Measurements from ENCODE around the gene KRT77.
"Not testable (repeated sequence)": the region's sequence is repeated elsewhere in the genome, so short reads cannot be mapped to it uniquely, and the experiment has no call there.

KRT77 gene

DNA sequence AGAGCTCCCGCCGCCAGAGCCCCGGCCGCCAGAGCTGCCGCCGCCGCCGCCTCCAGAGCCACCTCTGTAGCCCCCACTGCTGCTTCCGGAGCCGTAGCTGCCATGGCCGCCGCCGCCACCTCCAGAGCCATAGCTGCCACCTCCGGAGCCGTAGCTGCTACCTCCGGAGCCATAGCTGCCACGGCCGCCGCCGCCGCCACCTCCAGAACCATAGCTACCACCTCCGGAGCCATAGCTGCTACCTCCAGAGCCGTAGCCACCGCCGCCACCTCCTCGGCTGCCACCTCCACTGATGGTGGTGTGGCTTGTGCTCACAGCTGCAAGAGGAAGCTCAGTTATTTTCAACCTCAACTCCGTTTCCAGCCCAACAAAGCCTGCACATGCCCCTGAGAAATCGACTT lies 28.0 kb downstream of the KRT77 start:
- no peak for DNase-seq (ENCODE audit: low spot score)

DNA sequence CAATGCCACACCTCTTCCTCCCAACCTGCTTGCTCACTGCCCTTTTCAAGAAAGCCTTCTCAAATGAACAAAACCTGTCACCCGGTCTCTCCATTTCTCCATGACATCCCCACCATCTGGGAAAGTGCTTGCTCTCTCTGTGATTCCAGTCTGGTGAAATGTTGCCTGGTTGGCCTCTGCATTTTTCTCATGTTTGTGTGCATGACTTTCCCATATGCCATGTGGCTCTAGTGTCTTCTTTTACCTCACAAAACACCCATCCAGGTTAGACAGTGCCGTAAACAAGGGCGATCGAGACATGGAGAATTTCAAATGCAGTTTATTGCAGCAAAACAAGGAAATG lies 28.9 kb downstream of the KRT77 start:
- no peak for DNase-seq (ENCODE audit: low spot score)

DNA sequence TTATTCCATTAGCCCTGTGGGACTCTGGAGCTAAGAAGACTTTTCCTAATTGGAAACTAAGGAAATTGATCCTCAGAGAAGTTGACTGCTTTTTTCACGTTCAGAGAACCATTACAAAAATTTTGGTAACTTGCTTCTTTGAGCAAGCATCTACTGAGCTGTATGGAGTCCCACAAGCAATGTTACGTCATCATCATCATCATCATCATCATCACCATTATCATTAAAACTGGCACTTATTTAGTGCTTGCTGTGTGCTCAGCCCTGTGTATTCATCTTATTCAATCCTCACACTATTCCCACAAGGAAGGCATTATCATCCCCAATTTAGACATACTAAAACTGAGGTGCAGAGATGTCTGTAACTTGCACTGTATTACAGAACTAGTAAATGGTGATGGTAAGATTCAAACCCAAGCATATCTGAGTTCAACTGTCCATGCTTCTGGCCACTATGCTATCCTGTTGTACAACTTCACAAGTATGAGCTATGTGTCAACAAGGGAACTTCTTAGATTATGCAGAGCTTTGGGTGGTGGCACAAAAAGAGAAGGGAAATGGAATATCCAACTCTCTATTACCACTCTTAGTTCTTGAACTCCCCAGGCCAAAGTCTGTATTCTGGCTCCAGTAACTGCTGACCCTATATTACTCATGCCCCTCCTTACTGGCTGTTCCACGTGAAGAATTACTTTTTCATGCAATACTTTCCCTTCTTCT lies 29.5 kb downstream of the KRT77 start:
- no peak for DNase-seq (ENCODE audit: low spot score)

DNA sequence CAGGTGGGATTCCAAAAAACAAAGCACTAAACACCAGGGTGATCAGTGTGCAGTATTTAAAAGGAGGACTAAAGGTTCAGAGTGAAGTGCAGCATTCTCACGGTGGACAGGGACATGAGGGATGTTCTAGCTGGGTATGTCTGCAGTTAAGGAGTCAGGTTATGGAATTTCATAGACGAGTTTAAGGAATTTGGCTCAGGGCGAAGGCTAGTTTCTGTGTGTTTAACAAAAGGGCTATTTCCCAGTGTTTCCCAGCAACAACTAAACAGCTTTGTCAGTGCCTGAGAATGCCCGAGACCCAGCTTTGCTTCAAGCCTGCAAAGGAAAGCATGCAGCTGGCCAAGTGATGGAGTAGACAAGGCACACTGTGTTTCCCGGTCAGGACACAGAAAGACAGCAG lies 30.1 kb downstream of the KRT77 start:
- no peak for DNase-seq (ENCODE audit: low spot score)

DNA sequence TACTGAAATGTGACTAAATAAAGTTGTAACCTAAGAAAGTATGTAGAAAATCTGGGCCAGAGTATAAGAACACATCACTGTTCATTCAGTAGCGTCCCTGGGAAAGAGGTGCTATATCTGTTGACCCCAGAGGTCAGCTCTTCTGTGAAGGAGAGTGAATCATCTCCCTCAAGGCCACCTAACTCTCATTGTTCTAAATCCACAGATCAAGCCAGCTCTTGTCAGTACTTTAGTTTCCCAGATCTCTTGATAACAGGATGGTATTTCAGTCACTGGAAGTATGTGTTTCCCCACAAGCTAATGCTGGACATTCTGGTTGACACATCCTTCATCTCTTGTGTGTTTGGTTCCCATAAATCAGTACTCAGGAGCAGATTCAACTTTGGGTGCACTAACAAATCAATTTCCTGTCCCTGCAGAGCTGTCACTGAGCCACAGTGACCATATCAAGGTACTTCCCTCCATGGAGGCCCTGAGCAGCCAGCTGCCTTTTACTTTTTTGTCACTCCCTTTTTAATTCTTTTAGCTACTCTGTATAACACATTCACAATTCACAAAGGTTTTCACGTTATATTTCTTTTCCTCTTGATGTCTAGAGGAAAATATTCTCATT lies 30.9 kb downstream of the KRT77 start:
- no peak for DNase-seq (ENCODE audit: low spot score)

DNA sequence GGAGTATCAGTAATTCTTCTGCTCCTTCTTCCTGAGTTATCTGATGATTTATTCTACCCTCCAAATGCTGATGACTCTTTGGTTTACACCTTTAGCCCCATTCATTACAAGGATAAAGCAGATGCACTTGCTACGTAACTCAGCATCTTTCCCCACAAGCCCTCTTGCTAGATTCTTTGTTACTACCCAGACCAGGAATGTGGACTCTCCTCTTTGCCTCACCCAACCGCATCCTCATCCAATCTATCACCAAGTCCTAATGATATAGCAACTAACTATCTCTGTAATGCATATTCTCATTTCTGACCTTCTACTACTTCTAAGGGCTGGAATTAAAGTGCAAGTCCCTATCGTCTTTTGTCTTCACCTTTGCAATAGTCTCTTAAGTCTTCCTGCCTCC lies 32.4 kb downstream of the KRT77 start:
- no peak for DNase-seq (ENCODE audit: low spot score)

DNA sequence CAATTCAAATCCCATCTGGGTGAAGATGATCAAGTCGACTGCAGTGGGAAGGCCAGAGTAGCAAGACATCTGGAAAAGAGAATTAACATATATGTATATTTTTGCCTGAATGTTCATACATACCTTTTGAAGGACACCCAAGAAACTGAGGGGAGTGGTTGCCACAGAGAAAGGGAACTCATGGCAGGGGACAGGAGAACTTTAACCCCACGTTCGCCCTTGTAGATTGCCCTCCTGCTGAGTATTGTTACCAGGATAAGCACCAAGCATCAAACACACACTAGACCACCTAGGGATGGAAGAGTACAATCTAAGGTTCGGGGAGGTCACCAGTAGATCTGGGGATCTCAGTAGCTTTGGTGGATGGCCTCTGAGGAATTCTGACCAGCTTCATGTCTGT lies 32.8 kb downstream of the KRT77 start:
- no peak for DNase-seq (ENCODE audit: low spot score)

DNA sequence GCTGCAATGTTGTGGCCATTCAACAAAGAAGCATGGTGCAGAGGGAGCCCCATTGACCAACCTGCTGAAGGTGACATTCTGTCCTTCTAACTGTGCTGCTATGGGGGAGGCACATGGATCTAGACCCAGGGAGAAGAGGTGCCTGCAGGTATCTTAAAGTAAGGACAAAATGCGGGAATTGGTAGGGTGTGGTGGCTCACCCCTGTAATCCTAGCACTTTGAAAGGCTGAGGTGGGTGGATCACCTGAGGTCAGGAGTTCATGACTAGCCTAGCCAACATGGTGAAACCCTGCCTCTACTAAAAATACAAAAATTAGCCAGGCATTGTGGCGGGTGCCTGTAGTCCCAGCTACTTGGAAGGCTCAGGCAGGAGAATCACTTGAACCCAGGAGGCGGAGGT lies 33.4 kb downstream of the KRT77 start:
- not testable (repeated sequence) for DNase-seq (ENCODE audit: low spot score)

DNA sequence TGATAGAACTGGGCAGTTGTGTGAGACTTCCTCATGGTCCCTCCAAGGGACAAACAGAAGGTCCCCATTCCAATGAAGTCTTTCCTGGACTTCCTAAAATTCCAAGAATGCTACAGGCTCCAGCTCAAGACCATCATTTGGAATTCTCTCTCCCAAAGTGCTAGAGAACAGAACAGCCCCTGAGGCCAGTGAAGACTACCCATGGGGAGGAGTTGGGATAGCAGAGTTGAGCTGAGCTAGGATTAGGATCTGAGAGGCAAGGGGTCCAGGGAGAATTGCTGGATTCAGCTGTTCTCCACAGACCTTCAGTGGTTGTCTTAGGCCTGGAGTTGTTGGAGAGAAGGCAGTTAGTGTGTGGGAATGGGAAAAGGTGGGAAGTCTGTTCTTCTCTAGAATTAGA lies 33.9 kb downstream of the KRT77 start:
- DNase-seq (ENCODE audit: low spot score) = no peak

DNA sequence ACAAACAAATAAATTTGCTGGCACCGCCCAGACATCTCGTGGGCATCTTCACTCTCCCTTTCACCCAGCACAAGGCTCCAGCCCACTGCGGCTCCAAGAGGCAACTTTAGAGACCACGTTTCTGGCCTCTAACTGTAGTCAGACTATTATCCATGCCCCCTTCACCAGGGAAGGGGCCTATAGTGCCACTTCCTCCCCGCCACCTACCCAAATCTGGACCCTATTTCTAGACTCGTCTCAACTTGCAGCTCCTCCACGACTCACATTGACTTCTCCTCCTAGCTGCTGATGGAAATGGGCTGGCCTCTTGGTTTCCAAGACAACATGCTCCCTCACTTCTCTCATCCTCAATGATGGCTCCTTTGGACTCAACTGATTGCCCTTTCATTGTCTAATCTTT lies 35.4 kb downstream of the KRT77 start:
- DNase-seq (ENCODE audit: low spot score) = no peak

DNA sequence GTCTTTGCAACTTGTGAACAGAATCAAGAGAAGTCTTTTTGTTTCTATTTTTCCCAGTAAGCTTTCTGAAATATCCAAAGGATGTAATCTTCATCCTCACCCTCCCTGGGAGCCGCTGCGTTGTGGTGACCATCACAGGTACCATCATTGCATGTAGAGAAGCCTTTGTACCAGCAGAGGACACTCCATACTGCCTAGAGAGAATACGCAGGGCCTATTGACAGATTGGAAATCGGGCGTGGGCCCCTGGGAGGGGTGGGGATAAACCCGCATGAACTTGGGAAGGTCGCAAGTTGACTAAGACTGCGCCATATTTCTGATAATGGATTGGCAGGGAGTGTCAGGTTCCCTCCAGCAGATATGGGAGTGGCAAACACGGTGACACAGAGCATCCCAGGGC lies 35.8 kb downstream of the KRT77 start:
- DNase-seq (ENCODE audit: low spot score) = no peak

DNA sequence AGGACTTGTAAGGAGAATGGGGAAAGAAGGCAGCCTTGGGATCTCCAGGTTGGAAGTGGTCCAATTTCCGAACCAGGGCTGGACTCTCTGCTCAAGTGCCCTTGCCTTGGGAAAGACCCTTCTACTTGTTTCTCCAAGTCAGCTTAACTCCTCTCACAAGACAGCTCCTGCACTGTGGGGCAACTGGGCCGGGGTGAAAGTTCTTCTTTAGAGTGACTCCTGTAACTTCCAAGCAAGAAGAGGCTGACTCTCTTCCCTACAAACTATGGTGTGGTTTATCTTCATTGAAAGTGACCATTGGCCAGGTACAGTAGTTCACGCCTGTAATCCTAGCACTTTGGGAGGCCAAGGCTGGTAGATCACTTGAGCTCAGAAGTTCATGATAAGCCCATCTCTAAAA lies 36.9 kb downstream of the KRT77 start:
- no peak for DNase-seq (ENCODE audit: low spot score)

DNA sequence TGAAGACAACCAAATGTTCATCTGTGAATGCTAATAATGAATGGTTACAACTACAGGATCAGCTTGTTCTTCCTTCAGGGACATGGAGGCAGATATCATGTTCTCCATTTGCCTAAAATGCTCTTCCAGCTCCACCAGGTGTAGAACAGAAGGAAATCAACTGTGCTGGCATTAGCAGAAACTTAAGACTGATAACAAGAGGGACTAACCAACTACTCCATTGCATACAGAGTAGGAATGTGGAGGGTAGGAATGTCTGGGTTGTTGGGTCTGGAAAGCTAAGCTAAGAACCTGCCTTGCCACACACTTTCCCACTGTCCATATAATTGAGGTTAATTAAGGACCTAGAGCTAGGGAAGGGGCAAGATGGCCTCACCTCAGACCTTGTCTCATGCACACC lies 39.9 kb downstream of the KRT77 start:
- DNase-seq (ENCODE audit: low spot score) = no peak

DNA sequence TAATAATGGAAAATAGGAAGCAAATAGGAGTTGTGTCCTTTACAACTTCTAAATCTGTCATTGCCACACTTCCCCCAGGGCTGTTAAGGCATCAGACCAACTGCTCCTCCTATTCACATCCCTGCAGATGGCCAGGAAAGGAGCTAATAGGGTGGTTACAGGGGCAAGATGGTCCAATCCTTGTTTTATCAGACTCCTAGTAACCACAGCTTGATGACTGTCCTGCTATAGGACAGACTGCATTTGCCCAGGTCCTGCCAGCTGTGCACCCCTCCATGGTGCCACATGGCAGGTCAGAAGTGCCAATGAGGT lies 40.5 kb downstream of the KRT77 start:
- no peak for DNase-seq (ENCODE audit: low spot score)

DNA sequence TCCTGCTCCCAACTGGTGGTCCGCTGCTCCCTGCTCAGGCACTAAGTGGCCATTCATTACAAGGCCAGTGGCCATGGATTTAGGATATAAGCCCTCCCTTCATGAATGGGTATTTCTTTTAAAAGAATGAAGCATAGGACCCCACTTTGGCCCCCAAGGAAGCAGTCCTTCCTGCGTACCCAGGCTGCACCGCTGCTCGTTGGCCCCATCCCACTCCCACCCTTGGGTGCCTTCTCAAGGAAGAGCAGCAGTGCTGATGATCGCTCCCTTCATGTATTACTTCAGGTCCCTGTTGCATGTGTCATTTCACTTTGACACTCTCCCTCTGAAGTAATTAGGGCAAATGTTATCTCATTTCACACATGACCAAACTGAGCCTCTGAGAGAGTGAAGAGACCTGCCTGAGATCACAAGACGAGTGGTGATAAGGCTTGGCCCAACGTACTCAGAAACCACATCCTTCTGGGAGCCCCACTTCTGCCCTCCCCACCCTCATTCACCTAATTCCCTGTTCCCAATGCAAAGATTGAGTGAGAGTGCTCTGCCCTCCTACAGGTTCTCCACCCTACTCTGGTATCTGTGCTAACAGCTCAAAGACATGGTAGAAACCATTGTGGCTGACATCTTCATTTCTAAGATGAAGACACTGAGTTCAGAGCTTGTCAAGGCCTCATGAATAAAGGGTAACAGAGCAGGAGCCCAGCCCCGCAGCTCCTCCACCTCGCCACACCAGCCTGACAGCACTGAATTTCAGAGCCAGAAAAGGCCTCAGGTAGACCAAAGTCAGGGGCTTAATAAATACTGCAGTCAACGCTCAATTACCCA lies 41.0 kb downstream of the KRT77 start:
- DNase-seq (ENCODE audit: low spot score) = no peak

DNA sequence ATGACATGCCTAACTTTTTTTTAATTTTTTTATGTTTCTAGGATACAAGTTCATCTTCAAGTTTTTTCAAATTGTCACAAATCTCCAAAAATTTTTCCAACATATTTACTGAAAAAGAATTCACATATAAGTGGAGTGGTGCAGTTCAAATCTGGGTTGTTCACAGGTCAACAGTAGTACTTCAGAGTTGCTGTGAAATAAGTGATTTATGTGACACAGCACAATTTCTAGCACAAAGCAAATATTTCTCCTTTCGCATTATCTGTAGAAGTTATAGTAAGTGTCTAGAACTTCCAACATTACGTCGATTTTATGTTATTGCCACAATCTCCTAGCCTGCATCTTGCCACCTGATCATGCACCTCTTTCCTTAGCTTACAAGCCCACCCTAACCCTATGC lies 41.7 kb downstream of the KRT77 start:
- DNase-seq (ENCODE audit: low spot score) = no peak

DNA sequence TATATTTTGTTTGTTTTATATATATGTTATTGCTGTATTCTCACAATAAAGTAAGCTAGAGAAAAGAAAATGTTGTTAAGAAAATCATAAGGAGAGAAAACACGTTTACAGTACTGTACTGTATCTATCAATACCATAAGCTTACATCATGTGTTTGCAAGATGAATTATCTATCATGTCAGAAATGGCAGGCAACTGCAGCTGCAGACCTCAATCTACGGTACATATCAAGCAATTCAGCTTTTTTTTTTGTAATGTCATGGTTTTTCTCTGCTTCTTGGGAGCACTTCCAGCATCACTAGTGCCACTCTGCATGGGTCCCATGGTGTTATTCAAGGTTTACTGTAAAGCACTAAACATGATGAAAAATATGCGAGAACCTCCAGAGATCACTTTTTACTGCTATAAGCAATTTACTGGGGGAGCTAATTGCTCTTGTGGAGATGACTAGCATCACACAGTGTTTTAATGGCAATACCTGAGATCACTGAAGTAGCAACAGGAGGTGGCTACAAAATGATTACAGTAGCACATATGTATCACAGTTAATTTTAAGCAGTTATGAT lies 42.3 kb downstream of the KRT77 start:
- no peak for DNase-seq (ENCODE audit: low spot score)

DNA sequence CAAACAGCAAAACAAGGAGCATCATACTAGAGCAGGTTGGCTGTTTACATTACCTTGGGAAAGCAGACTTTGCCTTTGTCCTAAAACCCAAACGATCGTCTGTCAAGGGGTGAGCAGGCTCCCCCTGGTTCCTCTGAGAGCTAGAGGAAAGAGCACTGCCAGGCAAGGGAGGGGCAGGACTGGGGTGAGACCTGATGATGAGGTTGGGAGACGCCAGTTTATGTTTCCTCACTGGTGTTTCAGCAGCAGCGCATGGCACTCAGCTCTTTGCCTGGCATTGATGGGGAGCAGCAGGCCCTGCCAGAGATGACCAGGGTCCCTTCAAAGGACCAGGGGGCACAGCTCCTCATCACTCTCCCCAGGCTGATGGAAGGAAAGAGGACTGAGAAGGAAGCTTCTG lies 43.4 kb downstream of the KRT77 start:
- no peak for DNase-seq (ENCODE audit: low spot score)

DNA sequence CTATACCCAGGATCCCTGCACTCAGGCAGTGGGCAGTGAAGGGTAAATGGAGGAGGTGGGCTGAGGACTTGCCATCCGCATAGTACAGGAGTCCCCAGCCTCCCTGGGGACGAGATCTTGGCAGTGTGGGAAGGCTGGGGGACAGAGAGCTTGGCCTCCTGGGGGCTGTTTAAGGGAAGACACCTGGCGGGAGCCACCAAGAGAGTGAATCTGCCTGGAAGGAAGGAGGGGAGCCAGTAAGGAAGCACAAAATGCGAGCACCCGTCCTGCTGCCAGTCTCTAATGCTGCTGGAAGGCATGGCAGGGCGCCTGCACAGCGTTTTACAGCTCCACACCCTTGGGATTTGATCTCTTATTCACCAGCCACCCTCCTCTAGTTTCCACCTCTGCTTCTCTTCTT lies 43.9 kb downstream of the KRT77 start:
- DNase-seq (ENCODE audit: low spot score) = no peak

DNA sequence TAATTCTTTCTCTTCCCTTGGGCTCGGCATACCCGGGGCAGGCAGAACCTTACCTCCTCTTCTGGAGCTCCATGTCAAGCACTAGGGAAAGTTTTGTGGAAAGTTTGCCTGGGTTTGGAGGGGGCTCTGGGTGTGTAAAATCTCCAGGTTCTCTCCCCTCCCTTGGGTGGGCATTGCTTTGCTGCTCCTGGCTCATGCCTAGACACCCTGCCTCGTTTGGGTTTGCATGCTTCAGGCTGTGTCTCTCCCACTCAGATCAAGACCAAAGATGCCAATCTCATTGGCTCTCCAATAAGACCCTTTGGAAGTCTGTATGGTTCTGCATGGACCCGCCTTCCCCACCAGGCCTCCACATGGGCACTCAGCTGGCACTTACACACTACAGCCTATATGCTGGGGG lies 45.1 kb downstream of the KRT77 start:
- DNase-seq (ENCODE audit: low spot score) = no peak

DNA sequence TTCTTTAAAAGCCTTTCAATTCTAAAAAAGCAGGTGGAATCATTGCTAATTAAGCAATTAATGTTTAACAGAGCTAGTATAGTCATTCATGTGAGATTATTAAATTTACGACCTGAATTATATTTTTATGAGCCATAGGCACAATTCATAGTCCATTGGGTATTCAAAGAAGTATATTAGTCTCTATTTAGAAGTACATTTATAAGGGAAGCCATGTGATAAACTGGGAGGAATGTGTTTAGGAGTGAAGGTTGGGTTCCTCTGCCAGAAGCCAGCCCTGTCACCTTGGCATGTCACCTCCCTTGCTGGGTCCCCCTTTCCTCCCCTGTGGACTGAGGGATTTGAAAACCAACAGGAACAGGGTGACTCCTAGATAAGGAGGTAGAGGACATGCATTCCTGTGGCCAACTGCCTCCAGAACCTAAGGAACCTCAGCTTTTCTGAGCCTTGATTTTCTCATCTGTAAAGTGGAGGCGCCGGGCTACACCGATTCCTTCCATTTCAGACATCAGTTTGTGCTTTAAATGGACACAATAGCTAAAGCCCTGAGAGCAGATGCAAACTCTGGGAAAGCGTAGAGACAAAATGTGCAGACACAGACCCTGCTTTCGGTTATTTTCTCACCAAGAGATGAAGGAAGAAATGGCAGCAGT lies 45.9 kb downstream of the KRT77 start:
- DNase-seq (ENCODE audit: low spot score) = no peak

DNA sequence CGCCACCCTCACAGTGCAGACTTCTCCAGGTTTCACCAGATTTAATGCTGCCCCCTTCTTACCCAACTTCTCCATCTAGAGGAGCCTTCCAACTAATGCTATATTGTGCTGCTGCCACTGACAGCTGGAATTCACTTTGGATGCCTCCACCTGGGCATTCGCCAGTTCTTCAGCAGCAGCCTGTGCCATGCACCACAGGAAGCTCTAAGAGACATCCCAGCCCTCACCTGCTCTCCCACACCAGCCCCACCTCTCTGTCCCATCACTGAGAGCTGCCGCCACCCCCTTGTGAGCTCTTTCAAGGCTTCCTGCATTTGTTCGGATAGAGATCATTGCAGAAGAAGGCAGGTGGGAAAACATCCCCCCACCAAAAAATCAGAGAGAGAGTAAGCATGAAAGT lies 46.7 kb downstream of the KRT77 start:
- DNase-seq (ENCODE audit: low spot score) = no peak

DNA sequence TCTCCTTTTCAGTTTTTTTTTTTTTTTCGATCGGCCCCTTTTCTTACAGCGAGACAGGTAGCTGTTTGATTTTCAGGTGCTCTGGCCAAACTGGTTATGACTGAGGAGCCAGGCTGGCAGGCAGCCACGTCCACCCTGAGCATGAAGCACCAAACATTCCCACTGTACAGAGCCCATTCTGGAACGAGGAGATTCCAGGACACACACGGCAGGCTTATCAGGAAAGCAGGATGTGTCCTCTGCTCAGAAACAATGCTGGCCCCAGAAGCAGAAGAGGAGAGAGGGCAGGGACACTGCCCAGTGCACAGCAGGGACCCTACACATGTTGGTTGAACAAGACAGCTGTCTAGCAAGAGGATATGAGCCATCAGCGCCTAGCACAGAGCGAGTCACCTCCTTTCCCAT lies 47.6 kb downstream of the KRT77 start:
- DNase-seq (ENCODE audit: low spot score) = no peak

Data from GM03348 (cell line).